OCI-LY7 (cell line): ENCODE results near the gene NRP1. TPM values are rescaled to one million over a fixed set of nuclear protein-coding genes. Genes with fewer than 3 reads are reported as not detected.

Experiments
- BruUV-seq: library from RNA; stranded (reverse); fragments of 400-500 nt; replicated peaks from 2 replicates; lab custom pipeline; 2021; lab: Mats Ljungman, UMichigan
- CTCF ChIA-PET: fragments of 300-600 bp; sonication (Branson Sonifier 250); formaldehyde crosslinking; loops from one replicate; lab custom pipeline; 2022; ENCODE audit warnings: antibody characterized with exemption; ENCODE audit not compliant: unreplicated experiment; lab: Charles Lee
- POLR2A ChIA-PET: fragments of 300-600 bp; sonication (Branson Sonifier 250); formaldehyde crosslinking; loops from one replicate; lab custom pipeline; 2022; ENCODE audit warnings: antibody characterized with exemption; lab: Charles Lee
- DNase-seq: peaks from one replicate; pipeline ENCODE4 v3.0.0-alpha.2; 2015; ENCODE audit warnings: low spot score
- H2AFZ ChIP-seq: fragments of 200-600 bp; sonication (generic), shearing (Covaris generic); 2 replicates; pipeline ENCODE4 v1.6.1; 2014; ENCODE audit warnings: mild to moderate bottlenecking, antibody characterized with exemption, low read length, moderate library complexity
- H3K27ac ChIP-seq: fragments of 200-600 bp; sonication (generic); 2 replicates; pipeline ENCODE4 v1.5.1; 2014; ENCODE audit warnings: mixed run types, low read depth, mild to moderate bottlenecking, moderate library complexity, low read length, inconsistent platforms; ENCODE audit not compliant: poor library complexity, severe bottlenecking
- H3K36me3 ChIP-seq: fragments of 200-600 bp; sonication (generic); 2 replicates; pipeline ENCODE4 v1.6.1; 2014; ENCODE audit warnings: mild to moderate bottlenecking, antibody characterized with exemption, low read length, moderate library complexity, mixed read lengths; ENCODE audit not compliant: insufficient read depth
- H3K4me1 ChIP-seq: fragments of 200-600 bp; sonication (generic); 2 replicates; pipeline ENCODE4 v1.5.1; 2014; ENCODE audit warnings: mild to moderate bottlenecking, low read length; ENCODE audit not compliant: insufficient read depth, poor library complexity, severe bottlenecking
- H3K4me2 ChIP-seq: fragments of 200-600 bp; sonication (generic); 2 replicates; pipeline ENCODE4 v1.6.1; 2014; ENCODE audit warnings: mild to moderate bottlenecking, low read length
- H3K4me3 ChIP-seq: fragments of 200-600 bp; sonication (generic); 2 replicates; pipeline ENCODE4 v1.5.1; 2014; ENCODE audit warnings: mild to moderate bottlenecking, low read depth, low read length; ENCODE audit not compliant: poor library complexity, severe bottlenecking
- H3K79me2 ChIP-seq: fragments of 200-600 bp; sonication (generic); 2 replicates; pipeline ENCODE4 v1.6.1; 2016; ENCODE audit warnings: low read depth, mild to moderate bottlenecking, low read length, moderate library complexity, mixed read lengths; ENCODE audit not compliant: insufficient read depth
- H3K9me2 ChIP-seq: fragments of 200-600 bp; sonication (generic); 2 replicates; pipeline ENCODE4 v1.6.1; 2016; ENCODE audit warnings: mild to moderate bottlenecking, low read length, mixed read lengths; ENCODE audit not compliant: insufficient read depth
- H3K9me3 ChIP-seq: fragments of 200-600 bp; sonication (generic); 2 replicates; pipeline ENCODE4 v1.6.1; 2014; ENCODE audit warnings: mild to moderate bottlenecking, mixed run types, low read length, mixed read lengths
- H4K20me1 ChIP-seq: fragments of 200-600 bp; sonication (generic); 2 replicates; pipeline ENCODE4 v1.6.1; 2014; ENCODE audit warnings: mild to moderate bottlenecking, antibody characterized with exemption, low read length, moderate library complexity, mixed read lengths; ENCODE audit not compliant: insufficient read depth
- CTCF ChIP-seq: fragments of 200-600 bp; sonication (generic); conservative IDR thresholded peaks from 2 replicates; pipeline ENCODE4 v1.5.1; 2014; ENCODE audit warnings: mild to moderate bottlenecking, antibody characterized with exemption, low read length, moderate library complexity, mixed read lengths
- EZH2phosphoT487 ChIP-seq: fragments of 200-600 bp; sonication (generic); IDR thresholded peaks from 2 replicates; pipeline ENCODE4 v1.6.1; 2018; ENCODE audit warnings: low read depth, borderline replicate concordance, mild to moderate bottlenecking, mixed run types, antibody characterized with exemption, low read length, moderate library complexity, mixed read lengths
- intact Hi-C: fragments of 100-400 bp; cut with micrococcal nuclease; formaldehyde crosslinking; loops from one replicate; pipeline ENCODE4 v1.10.0; 2022; ENCODE audit not compliant: unreplicated experiment
- total RNA-seq, 2 experiments: library from RNA; depleted of rRNA in 1 of 2; stranded (reverse); fragments of >200 nt in 1 of 2; shearing (Covaris generic) in 1 of 2; gene quantifications; 2 replicates each; pipeline ENCODE4 v1.2.3, GENCODE V29; 2014 to 2022

The NRP1 gene
- total RNA-seq, 2 experiments from 2014 or later, result not detected

GRCh38 chr10:33179067-33179466 is 155.4 kb downstream of the NRP1 start:
- Histone ChIP-seq H4K20me1 (no peaks in the 10 kb centered on the region), H3K4me2 (no peak overlapping the region), H3K27ac (no peak overlapping the region), H3K4me3 (no peak overlapping the region), H3K36me3 (no peaks in the 10 kb centered on the region), H3K9me2 (no peaks in the 10 kb centered on the region), H3K79me2 (no peaks in the 10 kb centered on the region), H2AFZ (no peak overlapping the region), H3K4me1 (no peaks in the 10 kb centered on the region), H3K9me3 (no peaks in the 10 kb centered on the region)
- DNase-seq, result no peak
- ChIA-PET CTCF (no interaction called here), POLR2A (no interaction called here)
- TF ChIP-seq CTCF, result no peak
- no peak for TF ChIP-seq EZH2phosphoT487
- intact Hi-C loops, result loop anchor here (5.0 kb wide), 1 partner anchor 48 kb away; no protein-coding TSS in a partner anchor
- no TSS peak for BruUV-seq

GRCh38 chr10:33178026-33178755 is 156.3 kb downstream of the NRP1 start:
- TF ChIP-seq EZH2phosphoT487, result no peak
- no peak for TF ChIP-seq CTCF
- Histone ChIP-seq H2AFZ (no peak overlapping the region), H3K4me2 (no peak overlapping the region), H4K20me1 (no peaks in the 10 kb centered on the region), H3K4me3 (no peak overlapping the region), H3K9me2 (no peaks in the 10 kb centered on the region), H3K79me2 (no peaks in the 10 kb centered on the region), H3K4me1 (no peaks in the 10 kb centered on the region), H3K27ac (no peak overlapping the region), H3K9me3 (no peaks in the 10 kb centered on the region), H3K36me3 (no peaks in the 10 kb centered on the region)
- intact Hi-C loops, result loop anchor here (5.0 kb wide), 1 partner anchor 49 kb away; no protein-coding TSS in a partner anchor
- ChIA-PET POLR2A (interaction anchor here (0.5 kb wide), 1 partner anchor 15 kb away, joined by 3 read pairs; no protein-coding TSS in a partner anchor), CTCF (no interaction called here)
- no peak for DNase-seq
- no TSS peak for BruUV-seq

- Histone ChIP-seq H3K4me3 (no peak overlapping the region), H3K27ac (no peak overlapping the region), H3K36me3 (no peaks in the 10 kb centered on the region), H2AFZ (no peak overlapping the region), H4K20me1 (no peaks in the 10 kb centered on the region), H3K9me2 (no peaks in the 10 kb centered on the region), H3K4me2 (no peak overlapping the region), H3K9me3 (no peaks in the 10 kb centered on the region), H3K79me2 (no peaks in the 10 kb centered on the region), H3K4me1 (no peaks in the 10 kb centered on the region)
- no peak for TF ChIP-seq CTCF
- no peak for TF ChIP-seq EZH2phosphoT487
- BruUV-seq, result no TSS peak
- ChIA-PET POLR2A (no interaction called here), CTCF (no interaction called here)
- intact Hi-C loops, result loop anchor here (5.0 kb wide), 1 partner anchor 51 kb away; no protein-coding TSS in a partner anchor
- no peak for DNase-seq
Observed at GRCh38 chr10:33176688-33177087, 157.8 kb downstream of the NRP1 start.
